8988T (cell line): ENCODE measurements around the gene MAGI1.
A peak's percentile ranks its signal among the peaks of the same experiment; 100 is the strongest.
"Not testable (repeated sequence)": the region's sequence is repeated elsewhere in the genome, so short reads cannot be mapped to it uniquely, and the experiment has no call there.

Experiments
- DNase-seq: peaks from one replicate; pipeline ENCODE4 v3.0.0; 2011

The MAGI1 gene

DNA sequence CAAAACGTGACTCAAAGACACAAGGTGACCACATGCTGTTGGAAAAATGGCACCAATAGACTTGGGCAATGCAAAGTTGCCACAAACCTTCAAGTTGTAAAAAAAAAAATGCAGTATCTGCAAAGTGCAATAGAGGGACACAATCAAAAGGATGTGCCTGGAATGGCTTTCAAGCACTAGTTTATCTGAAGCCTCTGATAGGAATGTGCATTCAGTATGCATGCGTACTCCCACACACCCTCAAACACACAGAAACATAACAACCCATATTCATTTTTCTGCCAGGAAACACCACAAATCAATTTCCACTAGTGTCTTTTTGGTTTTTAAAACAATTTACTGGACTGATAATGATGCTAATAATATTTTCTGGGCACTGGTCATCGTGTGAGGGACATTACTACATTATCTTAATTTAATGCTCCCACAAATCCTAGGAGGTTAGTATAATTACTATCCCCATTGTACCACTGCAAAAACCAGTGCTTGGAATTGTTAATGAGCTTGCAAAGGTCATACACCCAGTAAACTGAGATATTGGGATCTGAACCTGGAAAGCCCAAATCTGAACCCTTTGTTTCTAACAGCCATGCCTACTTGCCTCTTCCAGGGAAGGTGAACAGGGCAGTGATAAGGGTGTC lies 298.7 kb downstream of the MAGI1 start:
- DNase-seq = no peak

DNA sequence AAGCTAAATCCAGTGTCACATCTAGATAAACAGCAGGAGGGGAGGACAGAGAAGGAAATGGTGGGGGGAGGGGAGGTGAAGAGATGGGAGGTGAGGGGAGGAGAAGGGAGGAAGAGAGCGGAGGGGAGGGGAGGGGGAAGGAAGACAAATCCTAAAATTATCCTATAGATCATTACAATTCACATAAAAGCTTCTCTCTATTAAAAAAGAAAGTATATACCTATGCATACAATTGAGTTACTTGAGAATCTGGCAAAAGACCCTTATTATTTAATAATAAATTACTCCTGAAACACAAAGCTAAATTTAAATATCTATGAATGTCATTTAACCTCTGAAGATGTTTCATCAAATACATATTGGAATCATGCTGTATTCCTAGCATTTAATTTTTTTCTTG lies 303.9 kb downstream of the MAGI1 start:
- no peak for DNase-seq

DNA sequence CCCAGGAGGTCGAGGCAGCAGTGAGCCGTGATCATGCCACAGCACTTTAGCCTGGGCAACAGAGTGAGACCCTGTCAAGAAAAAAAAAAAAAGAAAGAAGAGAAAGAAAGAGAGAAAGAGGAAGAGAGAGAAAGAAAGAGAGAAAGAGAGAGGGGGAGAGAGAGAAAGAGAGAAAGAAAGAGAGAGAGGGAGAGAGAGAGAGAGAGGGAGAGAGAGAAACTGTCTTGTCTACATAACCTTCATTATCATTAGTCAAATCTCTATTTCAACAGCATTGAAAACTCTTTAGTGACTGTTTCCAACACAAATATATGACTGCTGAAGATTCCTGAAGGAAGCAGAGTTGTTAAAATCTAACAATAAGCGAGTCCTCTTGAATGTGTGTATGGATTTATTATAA lies 304.3 kb downstream of the MAGI1 start:
- DNase-seq = no peak

DNA sequence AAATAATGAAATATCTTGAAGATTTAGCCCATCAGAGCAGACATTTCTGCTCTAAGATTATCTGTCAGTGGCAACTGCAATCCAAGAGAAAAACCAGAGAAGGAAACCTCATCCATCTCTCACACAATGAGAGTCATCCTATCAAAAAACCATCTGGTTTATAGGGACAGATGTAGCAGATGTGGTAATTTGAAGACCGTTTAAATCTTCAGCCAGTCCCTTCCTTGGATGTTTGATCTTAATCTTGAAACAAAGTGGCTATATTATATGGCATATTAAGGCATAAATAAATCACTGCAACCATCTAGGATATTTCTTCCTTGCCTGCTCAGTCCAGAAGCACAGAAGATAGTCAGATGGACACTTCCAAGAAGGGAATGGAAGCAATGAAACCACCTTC lies 305.3 kb downstream of the MAGI1 start:
- no peak for DNase-seq

DNA sequence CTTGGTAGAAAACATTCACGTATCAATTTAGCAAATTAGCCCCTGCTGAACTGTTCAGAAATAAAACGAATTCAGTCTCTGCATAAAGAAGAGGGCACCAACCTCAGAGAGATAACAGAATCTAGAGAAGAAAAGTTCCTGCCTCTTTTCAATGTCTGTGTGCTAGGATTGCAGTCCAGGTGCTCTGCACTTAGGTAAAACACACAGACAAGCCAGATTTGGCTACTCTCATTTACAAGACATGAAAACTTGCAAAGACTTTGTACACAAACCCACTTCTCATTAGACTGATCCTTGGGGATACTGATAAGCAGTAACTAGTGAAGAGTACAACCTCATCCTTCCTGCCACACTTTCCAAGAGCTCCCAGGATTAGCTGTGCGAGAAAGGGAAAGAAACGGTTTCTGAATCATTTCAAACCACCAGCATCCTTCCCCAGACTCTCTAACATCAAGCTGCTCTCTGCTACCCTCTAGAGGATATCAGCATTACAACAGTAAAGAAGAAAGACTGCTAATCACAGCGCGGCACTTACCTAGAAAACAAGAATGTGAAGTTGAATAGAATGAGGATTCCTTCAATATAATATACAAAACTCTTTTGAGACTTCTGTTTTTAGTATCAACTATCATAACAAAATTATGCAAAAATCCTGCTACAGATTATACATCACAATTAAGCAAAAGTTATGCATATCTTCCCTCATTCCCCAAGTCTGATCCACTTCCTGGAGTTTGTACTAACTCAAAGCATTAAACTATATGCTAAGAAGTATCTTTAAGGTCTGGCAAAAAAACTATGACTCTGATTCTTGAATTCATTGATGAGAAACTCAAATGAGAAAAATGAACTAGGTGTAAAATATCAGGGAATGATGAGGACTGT lies 306.4 kb downstream of the MAGI1 start:
- DNase-seq = peak; percentile 35

DNA sequence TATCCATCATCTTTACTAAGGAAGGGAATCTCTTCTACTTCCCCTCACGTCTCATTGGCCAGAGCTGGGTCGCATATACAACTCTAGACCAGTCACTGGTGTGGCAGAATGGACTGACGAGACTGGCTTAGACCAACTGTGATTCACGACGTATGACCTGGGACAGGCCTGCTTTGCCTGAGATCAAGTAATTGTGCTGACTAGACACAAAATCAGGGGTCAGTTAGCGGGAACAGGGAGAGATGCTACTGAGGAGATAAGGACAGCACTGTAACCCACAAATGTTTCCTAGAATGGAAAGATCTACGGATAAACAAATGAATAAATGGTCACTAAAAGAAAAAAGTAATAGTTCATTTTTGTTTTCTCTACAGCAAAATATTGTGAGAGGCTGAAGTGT lies 308.3 kb downstream of the MAGI1 start:
- no peak for DNase-seq

DNA sequence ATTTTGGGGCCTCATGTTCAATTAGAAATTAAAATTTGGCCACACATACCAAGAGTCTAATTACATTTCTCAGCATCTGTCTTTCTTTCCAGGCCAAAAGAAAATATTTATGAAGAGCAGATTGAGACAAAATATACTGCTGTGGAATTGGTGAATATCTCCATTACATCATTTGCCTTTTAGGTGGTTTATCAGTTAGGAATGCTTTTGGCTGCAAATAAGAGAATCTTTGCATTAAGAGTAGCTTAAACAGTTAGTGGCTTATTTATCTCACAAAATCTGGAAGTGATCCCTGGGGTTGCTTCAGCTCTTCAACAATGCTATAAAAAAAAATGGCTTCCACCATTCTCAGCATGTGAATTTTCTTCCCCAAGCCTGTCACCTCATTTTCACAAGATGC lies 308.7 kb downstream of the MAGI1 start:
- no peak for DNase-seq

DNA sequence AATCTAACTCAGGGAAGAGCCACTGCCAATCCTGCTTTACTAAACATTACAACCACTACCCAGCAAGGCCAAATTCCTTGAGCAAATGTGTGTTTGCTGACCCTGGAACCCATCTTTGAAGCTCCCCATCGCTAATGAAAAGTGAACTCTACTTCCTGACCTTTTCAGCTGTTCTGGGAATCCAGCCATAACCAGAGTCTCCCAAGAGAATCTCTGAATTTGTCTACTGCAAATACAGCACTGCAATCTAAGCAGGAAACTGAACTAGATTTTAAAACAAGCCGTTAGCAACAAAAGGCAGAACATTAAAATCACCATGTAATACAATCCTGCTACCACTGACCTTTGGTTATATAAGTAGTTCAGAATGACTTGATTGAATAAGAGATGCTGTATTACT lies 309.2 kb downstream of the MAGI1 start:
- no peak for DNase-seq

DNA sequence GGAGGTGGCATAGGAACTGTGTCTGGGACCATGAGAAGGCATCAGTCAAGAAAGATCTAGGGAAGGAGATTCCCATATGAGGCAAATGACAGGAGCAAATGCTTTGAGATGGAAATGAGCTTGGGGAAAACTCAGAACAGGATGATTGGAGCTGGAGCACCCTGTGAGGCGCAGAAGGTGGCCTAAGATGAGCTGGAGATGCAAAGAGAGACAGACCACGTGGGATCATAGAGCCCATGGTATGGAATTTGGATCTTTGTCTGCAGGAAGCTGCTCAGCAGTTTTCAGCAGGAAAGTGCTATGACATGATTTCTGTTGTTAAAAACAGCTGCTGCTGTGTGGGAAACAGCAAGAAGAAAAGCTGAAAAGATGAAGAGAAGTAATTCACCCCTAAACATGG lies 310.6 kb downstream of the MAGI1 start:
- no peak for DNase-seq

DNA sequence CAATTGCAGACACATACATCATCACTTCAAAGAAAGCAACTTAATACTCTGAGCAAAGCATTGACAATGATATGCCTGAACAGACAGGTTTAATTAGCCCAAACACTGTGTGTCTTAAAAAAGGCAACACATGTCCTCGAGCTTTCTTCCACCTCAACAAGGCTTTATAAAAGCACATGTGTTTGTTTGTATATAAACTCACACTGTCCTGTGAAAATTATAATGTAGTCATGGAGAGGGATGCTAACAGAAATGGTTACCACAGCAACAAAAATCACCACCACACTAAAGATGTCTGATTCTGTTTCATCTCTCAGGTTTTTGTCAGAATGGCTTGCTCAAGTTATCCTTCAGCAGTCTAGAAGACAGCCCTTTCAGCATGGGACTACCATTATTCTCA lies 314.7 kb downstream of the MAGI1 start:
- no peak for DNase-seq

DNA sequence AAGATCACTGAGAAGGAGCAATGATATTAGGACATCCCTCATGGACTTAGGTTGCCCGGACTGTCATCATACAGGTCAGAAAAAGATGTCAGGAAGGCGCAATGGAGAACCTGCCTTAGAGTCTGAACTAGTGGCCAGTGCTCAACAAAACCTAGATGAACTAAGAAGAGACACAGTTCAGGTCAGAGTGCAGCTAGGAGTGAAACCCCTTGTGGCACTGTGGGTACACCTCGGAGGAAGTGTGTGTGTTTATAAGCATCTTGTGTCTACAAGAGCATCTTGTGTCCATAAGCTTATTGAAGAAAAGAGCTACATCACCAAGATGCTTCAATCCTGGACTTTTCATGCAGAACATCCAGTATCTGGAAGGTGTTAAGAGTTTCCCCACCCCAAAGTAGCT lies 315.7 kb downstream of the MAGI1 start:
- no peak for DNase-seq

DNA sequence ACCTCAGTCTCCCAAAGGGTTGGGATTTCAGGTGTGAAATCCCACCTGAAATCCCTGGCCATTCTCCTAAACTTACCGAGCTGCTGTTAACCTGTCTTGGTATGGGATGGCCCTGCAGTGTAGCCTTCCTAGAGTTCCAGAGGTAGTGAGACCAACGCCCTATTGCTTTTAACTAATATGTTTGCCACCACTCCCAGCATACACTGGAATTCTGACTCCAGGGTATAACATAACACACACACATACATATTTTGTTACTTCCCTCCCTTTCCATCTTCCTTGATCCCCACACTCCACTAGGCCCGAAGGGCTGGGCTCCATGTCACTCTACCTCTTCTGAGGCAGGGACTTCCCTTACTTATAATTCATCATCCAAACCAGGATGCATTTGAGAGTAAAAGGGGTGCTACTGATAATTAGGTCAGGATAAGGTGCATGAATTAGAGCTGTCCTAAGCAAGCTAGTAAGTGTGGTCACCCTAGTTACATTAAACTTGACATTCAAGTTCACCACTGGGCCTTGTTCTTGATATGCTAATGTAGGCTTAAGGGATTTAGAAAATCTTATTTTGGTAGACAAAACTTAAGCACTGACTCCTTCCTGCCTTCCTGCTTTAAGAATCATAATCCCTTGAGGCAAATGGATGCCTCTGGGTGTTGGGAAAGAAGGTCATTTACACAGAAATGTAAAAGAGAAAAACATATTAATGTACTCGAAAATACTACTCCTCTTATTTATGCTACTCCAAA lies 317.6 kb downstream of the MAGI1 start:
- no peak for DNase-seq

DNA sequence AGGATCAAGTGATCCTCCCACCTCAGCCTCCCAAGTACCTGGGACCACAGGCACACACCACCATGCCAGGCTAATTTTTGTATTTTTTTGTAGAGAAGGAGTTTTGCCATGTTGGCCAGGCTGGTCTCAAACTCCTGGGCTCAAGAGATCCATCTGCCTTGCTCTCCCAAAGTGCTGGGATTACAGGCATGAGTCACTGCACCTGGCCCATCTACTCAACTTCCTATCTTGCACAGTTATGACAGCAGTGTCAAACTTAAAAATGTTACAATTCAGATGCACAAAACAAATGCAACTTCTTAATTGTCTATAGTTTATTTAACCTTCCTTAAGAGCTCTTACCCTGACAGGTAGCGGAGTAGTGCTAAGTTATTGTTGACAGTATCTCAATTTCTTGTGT lies 319.1 kb downstream of the MAGI1 start:
- not testable (repeated sequence) for DNase-seq

DNA sequence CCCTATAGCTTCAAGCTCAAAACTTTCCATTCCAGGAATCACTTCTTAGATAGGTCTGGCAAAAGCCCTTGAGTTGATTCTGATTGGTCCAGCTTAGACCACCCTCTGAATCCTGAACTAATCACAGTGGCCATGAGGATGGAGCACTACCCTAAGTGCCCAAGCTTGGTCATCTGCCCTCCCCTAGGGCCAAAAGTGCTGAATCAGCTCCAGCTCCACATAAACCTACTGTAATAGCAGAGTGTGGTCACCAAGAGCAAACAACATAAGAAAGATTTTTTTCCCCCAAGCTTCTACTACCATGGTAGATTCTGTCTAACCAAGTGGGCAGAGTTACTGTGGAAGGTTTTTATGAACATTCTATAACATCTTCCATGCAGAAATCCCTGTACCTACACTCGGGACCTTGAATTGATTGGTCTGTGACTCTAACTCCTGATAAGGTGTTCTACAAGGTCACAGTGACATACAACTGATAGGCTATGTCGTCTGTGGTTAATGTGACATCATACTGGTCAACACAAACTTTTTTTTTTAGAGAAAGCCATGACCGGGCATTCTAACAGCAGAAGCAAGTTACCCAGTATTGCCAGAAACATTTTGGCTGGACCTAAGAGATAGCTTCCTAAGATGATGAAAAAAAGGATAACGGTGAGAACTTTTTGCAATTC lies 320.9 kb downstream of the MAGI1 start:
- no peak for DNase-seq

DNA sequence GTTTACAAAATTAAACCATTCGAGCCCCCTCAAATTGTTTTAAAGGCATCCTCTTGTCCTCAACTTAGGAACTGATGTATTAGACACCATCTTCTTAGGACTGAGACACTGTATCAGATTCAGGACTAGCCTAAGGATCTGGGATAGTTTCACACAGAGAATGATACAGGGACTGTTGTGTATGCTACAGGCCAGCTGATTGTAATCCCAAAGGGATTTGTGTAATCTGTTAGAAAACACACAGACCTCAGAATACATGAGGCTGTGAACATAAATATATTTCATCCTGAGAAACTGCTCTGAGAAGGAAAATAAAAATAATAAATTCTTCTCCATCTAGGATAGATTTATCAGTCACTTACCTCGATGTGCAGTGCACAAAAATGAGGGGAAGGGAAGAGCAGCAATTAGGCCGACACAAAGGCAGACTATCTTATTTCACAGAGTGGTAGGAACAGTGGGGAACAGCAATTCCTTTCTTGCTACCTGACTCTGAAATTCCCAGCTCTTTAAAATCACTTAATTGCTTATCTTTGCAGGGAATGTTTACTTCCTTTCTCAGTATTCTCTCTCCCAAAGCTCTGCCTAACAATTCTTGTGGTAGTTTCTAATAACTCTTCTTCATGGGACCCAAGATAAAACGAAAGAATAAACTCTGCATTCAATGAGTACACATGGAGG lies 322.5 kb downstream of the MAGI1 start:
- DNase-seq = no peak

DNA sequence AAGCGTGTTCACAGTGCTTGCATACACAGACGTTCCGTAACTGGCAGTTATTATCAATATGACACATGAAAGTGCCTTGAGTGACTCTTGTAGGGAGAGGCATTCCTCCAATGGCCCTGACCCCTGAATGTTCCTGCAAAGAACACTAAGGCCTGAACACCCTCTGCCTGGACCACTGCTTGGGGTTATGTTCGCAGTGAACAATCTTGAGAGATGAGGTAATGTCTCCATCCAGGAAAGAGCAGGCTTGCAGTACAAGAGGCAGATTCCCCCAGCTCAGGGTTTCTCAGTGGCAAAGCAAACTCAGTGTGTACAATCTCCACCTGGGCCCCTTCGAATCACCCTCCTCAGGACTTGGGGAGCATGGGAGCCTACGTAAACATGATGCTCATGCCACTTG lies 324.6 kb downstream of the MAGI1 start:
- DNase-seq = no peak

DNA sequence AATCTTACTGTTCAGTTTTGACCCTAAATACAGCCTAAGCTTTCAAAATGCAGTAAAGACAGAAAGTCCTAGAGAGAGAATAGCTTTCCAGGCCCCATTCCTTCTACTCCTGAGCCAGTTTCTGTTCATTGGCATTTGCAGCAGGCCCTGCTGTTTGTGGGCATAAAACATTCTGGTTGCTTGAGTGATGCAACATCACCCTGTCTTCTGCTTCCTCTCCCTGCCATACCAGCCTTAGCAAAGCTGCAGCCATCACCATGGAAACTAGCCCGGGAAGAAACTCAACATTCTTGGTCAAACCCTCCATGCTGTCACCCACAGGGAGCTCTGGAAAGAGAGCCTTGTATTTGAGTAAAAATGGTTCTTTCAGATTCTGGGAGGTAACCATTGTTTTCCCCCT lies 325.7 kb downstream of the MAGI1 start:
- DNase-seq = no peak

DNA sequence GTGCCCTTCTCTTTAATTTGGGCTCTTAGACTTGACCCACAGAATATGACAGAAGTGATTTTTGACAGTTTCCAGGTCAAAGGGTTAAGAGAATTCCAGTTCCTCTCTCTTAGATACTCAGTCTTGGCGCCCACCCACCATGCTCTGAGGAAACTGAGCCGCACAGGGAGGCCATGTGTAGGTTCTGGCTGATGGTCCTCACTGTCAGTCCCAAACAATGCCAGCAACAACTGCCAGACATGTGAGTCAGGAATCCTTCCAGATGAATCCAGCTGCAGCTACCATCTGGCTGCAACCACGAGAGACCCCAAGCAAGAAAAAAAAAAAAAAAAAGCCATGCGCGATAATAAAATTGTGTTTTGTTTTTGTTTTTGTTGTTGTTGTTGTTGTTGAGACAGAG lies 326.6 kb downstream of the MAGI1 start:
- no peak for DNase-seq

DNA sequence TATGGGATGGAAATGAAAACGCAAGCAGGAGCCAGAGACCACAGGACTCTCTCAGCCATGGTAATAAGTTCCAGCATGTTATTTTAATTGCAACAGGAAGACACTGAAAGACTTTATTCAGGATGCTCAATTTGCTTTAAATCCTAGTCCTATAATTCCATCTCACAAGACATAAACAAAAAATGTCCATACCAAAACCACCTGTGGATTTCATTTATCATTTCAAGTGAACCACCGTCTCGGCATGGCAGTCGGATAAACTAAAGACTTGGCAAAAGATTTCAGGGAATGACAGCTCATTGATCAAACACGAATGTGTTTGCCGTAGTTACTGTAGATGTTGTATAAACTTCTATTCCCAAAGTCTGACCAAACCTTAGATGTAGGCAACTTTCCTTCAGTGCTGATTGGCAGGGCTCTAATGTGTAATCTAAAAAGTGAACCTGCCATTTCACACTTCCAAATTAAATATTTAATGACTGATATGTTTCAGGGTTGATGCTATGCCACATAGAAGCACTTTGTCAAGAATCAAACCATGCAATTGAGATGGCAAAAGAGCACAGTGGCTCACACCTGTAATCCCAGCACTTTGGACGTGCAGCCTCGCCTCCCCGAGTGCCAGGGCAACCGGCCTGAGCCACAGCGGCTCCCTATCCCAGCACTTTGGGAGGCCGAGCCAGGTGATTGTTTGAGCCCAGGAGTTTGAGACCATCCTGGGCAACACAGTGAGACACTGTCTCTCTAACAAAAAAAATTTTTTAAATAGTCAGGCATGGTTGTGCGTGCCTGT lies 331.7 kb downstream of the MAGI1 start:
- DNase-seq = no peak

DNA sequence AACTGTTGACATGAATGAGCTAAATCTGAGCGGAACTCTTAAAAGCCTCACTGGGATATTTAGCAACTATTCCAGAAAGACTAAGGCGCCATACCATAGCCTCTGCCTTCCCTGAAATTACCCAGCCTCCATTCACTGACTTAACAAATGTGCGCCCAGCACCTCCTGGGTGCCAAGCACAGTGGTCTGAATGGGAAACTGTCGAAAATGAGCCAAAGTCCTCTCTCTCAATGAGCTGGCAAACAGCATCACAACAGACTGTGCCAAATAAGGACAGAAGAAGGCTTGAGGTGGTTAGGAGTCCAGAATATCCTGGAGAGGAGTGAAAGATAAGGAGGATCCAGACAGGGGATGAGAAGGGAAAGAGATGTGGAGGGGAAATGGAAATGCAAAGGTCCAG lies 332.4 kb downstream of the MAGI1 start:
- DNase-seq = no peak

DNA sequence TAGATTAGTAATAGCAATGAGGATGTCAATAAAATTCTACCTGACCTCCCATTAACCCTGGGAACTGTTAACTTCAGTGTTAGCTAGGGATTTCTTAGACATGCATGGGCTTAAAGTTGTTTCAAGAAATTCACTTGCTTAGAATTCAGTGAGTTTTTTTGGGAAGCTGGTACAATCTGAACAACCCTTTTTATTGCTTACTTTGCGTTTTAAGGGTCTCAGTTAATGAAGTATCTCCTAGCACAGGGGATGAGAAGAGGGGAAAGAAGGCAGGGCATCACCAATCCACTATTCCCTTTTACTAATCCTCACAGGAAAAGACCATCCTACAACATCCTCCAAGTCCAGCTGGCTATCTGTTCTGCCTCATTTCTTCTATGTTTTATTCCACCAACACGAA lies 334.9 kb downstream of the MAGI1 start:
- DNase-seq = no peak

DNA sequence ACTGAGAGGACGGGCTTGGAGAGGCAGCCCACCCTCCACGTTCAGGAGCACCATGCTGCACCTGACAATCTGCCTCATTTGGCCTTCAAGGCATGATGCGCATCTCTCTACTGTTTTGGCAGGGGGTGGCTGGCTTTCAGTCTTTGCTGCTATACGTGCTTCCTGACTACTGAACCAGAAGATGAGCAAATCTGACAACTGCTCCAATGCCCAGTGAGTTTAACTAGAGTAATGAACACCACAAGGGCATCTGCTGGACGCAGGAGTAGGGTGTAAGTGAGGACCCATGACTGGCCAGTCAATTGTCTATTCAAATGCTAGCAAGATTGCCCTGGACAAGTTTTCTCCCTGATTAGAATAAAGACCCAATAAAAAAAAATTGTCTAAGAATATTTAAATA lies 335.7 kb downstream of the MAGI1 start:
- no peak for DNase-seq
